Activated effector memory CD4-positive, alpha-beta T cell treated with Interleukin-2 at 50 U/mL for 16 hours (primary cell): ENCODE results near the gene C4orf36.

Experiments used
- DNase-seq: peaks from one replicate; pipeline ENCODE4 v3.0.0-alpha.2; 2020

Gene C4orf36, protein sequence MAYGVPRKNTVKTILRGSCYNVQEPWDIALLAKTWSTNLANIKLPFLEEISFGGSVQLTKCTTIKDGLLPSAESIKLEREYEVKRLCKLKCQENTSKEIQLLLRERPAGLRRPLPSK

DNA sequence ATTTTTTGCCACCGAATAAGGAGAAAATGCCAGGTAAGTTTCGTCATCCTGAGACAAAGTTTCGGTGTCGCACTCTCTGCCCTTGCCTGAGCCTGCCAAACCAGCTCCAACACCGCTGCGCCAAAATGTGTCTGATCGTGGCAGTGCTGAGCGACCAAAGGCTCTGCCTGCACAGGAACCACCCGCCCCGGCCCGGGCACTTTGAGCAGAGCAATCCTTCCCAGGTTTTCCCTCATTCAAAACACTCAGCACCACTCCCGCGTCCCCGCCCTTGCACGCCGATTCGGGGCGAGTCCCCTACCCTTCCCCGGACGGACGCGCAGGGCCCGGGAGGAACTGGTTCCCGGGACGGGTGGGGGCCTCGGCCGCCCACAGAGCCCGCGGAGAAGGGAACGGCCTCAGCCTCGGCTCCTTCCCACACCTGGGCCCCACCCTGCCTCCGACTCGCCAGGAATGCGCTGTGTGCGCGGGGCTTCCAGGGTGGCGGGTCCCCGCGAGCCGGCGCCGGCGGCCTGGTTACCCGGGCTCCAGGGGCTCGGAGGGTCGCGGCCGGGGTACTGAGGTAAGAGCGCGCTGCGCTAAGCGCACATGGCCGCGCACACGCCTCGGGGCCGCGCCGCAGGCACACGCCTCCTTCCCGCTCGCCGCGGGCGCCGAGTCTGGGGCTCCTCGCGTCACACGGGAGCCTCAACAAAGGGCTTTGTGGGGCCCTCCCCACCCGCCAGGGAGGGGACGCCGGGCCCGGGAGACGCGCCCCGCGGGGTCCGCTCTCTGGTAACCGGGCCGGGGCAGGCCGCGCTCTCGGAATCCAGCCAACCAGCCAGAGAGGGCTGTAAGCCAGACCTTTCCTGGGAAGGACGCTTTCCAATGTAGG lies at the start of gene C4orf36:
Gene C4orf36 (minus strand): TSS at position 661 of the 874 bp plus-strand sequence. CDS start 902 bp downstream, outside the sequence.
- DNase-seq = peak; percentile 7

DNA sequence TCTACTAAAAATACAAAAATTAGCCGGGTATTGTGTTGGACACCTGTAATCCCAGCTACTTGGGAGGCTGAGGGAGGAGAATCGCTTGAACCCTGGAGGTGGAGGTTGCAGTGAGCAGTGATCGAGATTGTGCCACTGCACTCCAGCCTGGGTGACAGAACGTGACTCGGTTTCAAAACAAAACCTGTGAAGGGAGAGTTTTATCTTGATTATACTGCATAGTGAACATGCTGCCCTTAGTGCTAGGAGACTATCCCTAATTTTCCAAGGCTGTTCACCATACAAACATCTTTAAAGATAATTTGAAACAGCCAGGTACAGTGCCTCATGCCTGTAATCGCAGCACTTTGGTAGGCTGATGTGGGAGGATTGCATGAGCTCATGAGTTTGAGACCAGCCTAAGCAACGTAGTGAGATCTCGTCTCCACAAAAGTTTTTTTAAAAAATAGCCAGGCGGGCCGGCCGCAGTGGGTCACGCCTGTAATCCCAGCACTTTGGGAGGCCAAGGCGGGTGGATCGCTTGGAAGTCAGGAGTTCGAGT lies 48.8 kb upstream of the C4orf36 start:
- no peak for DNase-seq

DNA sequence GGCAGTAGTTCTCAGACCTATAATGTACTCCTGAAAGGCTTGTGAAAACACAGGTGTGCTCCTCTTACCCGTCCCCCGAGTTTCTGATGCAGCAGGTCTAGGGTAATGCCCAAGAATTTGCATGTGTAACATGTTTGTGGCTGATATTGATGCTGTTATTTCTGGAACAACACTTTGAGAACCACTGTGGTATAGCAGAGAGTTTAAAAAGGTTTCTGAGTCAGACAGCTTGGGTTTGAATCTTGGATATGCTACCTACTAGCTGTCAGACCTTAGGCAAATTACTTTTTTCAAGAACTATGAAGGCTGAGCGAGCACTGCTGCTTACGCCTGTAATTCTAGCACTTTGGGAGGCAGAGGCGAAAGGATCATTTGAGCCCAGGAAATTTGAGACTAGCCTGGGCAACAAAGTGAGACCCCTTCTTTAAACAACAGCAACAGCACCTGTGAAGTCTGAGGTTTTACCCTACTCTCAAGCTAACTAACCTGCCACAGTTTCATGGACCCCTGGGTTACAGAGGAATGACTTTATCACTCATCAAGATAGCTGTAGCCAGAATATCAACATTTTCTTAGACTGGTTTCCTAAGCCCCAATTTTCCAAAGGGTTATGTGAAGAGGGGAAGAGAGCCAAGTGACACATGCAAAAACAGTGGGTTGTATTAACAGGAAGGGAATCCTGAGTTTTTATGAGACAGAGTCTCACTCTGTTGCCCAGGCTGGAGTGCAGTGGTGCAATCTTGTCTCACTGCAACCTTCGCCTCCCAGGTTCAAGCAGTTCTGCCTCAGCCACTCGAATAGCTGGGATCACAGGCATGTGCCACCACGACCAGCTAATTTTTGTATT lies 47.7 kb upstream of the C4orf36 start:
- DNase-seq = no peak

DNA sequence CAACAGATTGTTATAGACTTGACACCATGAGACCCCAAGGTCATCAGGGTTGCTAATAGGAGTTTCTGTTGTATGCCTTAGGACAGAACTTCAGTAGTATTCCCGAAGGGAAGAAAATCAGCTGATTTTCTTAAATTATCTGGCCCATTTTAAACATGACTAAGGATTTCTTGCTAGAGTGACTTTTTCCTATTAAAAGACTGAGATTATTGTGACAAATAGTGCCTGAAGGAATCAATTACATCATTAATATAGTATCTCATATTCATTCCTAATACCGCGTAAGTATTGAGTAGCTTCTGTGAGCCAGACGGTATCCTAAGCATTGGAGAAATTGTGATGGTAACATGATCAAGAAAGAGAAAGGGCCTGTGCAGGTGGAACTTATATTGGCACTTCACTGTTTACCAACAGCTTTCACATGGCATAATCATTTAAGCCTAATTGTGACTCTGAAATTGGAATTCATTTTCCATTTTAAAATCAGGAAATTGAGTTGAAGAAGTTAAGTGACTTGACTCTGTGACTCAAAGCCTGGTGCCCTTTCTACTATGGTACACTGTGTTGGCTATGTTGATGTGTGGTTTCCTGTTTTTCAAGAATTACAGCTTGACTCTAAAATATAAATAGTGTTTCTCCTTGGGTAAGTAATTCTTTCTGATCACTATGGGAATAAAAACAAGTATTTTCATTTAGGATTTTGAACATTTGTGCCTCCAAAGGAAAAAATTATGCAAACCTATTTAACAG lies 46.7 kb upstream of the C4orf36 start:
- DNase-seq = no peak

DNA sequence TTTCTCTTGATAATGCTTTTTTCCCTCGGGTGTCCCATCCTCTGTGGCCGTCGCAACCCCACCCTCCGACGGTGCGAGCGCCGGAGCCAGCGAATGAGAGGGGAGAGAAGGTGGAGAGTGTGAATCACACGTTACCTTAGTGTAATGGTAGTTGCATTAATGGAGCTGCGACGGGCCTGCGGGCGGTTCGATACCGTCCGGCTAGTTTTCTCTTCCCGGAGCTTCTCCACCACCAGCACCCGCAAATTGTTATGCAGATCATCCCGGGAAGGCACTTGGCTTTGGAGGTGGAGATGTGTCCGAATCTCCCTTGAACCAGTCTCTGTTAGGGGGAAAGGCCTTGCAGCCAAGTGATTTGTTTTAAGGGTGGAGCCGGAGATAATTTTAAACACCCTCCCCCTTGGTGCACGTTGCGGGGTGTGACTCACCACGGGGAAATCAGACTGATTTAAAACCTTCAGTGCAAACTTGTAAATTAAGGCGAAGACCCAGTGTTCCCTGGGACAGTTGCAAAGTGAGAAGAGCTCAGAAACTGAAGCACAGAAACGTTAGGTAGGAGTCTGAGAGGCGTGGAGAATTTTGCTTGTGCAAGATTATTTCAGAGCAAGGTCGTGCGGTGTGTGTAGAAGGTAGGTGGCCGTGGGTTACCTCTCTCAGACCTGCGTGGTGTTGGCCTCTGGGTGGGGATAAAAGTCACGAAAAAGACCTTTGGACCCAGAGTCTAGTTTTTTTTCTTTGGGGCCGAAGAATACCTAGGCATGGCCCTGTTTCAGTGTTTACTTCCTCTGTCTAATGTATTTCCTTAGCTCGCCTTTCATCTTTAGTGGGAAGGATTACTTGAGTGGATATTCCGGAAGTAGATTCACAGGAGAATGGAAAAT lies 43.9 kb upstream of the C4orf36 start:
- DNase-seq = peak; percentile 71

DNA sequence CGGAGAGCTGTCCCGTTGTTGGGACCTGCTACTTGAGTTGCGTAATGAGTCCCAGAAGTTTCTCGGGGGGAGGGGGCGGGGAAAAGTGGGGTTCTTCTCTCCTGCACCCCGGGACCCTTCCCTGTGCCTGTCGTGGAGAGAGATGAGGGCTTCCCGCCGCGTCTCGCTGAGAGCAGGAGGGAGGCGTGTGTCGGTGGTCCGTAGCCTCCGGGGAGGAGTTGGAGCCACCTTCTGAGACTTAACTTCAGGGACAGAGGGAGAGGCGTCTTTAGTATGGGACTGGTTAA lies 43.3 kb upstream of the C4orf36 start:
- DNase-seq = no peak

DNA sequence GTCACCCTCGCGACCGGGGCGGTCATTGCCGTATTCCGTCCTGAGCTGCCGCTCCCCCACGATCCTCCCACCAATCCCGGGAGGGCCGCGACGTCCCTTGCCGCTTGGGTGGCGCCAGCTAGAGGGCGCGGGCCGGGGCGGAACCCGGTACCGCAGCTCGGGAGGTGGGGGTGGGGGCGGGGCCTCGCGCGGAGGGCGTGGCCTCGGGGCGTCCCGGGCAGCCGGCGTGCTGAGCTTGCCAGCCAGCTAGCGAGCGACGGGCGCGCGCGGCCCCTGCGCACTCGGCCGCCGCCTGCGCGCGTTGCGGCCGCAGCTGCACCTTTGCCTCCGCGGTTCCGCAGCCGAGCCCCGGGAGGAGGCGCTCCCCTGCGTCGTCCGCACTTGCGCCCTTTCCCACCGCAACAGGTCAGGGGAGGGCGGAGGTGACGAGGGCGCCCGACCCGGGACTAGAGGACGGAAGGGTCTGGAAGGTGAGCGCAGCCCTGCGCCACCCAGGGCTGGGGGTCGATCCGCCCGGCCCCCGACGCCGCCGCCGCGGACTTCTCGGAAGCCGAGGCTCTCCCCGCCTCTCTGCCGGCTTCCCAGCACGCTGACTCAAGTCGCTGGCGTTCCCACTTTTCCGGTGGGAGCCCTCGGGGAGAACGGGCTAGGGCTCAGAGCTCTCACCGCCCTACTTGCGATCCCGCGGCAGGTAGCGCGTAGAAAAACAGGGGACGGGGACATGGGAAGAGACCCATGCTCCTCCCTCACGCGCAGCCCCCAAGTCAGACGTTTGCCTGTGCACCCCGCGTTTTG lies 42.7 kb upstream of the C4orf36 start, which contains the start of gene AFF1:
Gene AFF1 (plus strand): TSS at position 241 of the 795 bp plus-strand sequence. CDS start 13,523 bp downstream, outside the sequence.
- DNase-seq = peak; percentile 85

DNA sequence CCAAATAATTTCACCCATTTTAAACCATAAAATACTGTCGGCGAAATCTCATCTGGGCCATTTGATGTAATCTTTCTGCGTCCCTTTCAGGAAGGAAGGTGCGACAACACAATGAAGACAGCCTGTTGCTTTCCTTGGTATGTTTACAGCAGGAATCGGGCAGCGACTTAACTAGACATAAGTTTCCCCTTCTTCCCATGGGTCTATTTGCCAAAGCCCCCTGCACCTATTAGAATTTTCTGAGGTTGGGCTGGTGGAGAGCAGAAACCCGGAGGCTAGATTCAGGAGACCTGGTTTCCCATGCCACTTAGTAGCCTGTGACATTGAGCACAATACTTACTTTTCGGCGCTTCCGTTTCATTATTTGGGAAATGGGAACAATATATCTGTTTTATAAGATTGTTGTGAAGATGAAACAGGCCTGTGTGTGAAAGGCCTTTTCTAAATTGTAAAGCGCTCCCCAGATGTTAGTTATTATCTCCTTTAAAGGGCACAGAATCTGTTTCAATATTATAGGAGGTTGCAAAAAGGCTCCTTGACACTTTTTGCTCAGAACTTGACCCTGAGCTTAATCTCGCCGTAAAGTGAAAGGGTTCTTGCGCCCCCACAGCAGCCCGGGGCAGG lies 42.0 kb upstream of the C4orf36 start:
- DNase-seq = no peak

DNA sequence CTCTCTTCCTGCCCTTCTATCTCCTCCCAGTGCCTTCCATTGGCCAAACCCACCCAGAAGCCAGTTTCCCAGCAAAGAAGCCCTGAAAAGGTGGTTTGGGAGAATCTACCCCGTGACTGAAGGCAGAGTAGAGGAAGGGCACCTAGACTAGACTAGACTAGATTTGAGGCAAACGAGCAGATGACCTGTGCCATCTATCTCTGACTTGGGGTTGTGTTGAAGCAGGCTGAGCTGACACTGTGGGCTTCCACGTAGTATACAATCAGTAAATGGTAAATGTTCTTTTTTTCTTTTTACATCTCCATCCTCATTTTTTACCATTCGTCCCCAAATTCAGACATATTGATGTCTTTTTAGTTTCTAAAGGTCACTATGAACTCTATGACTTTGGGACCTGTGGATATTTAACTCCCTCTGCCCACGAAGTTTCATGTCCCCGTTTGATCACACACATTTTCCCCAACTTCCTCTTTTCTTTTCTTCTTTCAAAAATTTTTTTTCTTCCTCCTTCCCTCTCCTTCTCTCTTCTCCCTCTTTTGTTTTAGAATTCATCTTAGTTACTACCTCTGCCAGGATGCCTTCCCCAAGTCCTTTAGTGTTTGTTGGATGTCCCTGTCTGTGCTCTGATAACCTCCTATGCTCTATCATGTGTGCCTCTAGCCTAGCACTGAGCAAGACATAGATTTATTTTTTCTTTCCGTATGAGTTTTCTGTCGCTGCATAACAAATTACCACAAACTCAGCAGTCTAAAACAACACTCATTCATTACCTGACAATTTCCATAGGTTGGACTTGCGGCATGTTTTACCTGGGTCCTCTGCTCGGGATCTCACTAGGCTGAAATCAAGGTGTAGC lies 36.4 kb upstream of the C4orf36 start:
- DNase-seq = no peak

DNA sequence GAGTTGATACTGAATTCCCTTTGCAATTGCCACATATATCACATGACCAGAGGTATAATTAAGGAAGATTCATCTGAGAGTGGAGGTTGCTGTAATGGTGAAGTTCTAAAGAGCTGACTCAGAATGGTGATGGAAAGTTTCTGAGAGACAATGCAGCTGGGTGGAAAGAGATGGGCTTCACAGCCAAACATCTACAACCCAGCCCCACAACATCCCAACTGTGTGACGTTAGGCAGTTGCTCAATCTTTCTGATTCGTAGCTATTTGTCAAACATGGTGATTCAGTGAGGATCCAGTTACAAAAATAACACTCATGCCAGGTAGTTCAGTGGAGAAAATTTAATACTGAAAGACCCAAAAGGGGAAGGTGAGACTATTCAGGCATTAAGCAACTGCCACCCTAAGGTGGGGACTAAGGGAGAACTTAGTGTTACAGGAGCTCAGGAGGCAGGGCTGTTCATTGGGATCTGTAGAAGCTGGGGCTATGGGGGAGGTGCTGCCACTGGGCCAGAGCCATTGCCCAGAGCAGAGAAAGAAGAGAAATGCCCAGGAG lies 35.7 kb upstream of the C4orf36 start:
- DNase-seq = no peak

DNA sequence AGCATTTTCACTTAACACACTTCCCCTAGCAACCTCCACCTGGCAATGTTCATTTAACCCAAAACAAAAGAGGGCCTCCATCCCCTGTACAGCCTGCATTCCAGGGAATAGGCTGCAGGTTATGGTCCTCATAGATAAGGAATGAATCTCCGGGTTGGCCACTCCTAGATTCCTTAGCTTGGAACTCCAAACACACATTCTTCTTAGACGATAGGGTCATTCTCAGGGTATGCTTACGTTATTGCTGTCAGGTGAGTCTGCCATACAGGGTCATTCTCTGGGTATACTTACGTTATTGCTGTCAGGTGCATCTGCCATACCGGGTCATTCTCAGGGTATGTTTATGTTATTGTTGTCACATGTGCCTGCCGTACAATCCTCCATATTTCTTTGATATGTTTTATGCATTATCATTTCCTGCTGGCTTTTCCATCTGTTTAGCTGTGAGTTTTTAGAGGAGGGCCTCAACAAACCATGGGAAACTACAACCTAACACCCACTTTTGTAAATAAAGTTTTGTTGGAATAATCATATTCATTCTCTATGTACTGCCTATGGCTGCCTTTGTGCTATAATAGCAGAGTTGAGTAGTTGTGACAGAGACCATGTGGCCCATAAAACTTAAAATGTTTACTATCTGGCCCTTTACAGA lies 34.3 kb upstream of the C4orf36 start:
- DNase-seq = no peak

DNA sequence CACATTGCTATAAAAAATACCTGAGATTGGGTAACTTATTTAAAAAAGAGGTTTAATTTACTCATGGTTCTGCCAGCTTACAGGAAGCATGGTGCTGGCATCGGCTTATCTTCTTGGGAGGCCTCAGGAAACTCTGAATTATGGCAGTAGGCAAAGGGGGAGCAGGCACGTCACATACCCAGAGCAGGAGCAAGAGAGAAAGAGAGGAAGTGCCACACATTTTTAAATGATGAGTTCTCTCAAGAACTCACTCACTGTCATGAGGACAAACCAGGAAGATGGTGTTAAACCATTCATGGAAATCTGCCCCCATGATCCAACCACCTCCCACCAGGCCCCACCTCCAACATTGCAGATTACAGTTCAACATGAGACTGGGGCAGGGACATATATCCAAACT lies 32.6 kb upstream of the C4orf36 start:
- DNase-seq = no peak

DNA sequence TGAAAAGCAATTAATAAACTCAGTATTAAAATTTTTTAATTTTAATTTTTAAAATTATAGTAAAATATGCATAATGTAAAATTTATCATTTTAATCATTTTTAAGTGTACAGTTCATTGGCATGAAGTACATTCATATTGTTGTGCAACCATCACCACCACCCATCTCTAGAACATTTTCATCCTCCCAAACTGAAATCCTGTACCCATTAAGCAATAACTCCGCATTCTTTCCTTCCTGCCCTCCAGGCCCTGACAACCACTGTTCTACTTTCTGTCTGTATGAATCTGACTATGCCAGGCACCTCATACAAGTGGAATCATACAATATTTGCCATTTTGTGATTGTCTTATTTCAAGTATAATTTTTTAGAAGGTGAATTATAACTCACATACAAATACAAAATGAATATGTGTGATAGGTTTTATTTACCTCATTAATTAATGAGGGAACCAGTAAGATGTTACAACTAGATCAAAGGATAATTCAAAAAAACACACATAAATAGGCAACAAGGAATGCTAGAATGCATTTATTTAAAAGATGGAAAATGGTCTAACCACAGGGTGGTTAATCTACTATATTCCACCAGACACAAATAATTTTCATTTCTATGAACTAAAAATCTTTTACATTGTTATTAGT lies 29.5 kb upstream of the C4orf36 start:
- no peak for DNase-seq

DNA sequence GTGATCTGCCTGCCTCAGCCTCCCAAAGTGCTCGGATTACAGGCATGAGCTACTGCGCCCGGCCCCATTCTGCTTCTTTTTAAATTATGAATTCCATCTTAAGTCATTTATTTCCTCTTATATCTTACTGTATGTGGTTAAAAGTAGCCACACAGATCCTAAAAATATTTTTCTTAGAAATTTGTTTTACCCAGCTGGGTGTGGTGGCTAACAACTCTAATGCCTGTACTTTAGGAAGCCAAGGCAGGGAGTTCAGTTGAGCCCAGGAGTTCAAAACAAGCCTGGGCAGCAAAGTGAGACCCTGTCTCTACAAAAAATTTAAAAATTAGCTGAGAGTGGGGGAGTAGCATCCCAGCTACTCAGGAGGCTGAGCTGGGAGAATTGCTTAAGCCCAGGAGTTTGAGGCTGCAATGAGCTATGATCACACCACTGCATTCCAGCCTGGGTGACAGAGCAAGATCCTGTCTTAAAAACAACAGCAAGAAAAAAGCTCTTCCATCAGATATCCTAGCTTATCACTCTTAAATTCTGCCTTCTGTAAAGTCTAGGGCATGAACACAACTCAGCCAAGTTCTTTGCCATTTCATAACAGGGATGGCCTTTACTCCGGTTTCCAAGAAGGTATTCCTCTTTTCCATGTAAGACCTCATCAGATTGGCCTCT lies 27.5 kb upstream of the C4orf36 start:
- DNase-seq = no peak

DNA sequence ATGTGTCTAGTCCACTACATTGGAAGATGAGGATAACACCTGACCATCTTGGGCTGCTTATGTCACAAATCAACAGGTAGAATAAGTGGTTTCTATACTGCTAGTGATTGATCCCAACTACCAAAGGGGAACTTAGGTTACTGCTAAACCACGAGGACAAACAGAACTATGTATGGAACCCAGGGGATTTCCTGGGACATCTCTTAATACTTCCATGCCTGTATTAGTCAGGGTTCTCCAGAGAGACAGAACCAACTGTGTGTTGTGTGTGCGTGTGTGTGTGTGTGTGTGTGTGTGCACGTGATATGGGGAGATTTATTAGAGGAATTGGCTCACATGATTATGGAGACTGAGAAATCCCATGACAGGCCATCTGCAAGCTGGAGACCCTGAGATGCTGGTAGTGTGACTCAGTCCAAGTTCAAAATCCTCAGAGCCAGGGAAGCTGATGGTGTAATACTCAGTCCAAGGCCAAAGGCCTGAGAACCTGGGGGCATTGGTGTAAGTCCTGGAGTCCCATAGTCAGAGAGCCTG lies 26.4 kb upstream of the C4orf36 start:
- no peak for DNase-seq

DNA sequence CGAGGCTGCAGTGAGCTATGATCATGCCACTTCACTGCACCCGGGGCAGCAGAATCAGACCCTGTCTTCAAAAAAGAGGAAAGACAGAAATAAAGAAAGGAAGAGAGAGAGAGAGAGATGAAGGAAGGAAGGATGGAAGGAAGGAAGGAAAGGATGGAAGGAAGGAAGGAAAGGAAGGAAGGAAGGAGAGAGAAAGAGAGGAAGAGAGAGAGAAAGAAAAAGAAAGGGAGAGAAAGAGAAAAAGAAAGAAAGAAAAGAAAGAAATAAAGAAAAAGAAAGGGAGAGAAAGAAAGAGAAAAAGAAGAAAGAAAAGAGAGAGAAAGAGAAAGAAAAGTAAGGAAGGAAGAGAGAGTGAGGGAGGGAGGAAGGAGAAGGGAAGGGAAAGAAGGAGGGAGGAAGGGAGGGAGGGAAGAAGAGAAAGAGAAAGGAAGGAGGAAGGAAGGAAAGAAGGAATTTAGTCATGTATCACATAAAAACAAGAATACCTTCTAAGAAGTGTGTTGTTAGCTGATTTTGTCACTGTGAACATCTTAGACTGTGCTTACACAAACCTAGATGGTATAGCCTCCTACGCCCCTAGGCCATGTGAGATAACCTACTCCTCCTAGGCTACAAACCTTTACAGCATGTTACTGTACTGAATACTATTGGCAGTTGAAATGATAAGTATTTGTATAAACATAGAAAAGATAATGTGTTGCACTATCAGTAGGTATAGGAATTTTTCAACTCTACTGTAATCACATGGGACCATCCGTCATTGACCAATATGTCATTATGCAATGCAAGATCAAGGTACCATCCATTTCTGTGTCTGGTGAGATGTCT lies 25.2 kb upstream of the C4orf36 start:
- no peak for DNase-seq
